ENCODE data around the gene SLC18B1. TPM values are rescaled to one million over a fixed set of nuclear protein-coding genes. Genes with fewer than 3 reads are reported as not detected.

The SLC18B1 gene
- total and polyA plus RNA-seq, 2 of the 13 experiments (the other 11 are each of a cell fraction or from before 2014, with no cell fraction given): 11.4 to 13.8 TPM

- TF ChIP-seq YY1 (IDR thresholded peaks at IDR 0.05; ENCODE audit: insufficient read depth, insufficient replicate concordance, low read depth, low read length) (peak; percentile 55), MIER2 (CRISPR knock-in tag; IDR thresholded peaks at IDR 0.05) (no peak), MATR3 (CRISPR knock-in tag; IDR thresholded peaks at IDR 0.05) (no peak), TRIM24 (CRISPR knock-in tag; IDR thresholded peaks at IDR 0.05) (no peak), PRDM4 (CRISPR knock-in tag; IDR thresholded peaks at IDR 0.05; ENCODE audit: borderline replicate concordance) (peak; percentile 13; the same call in 1 of the 2 replicates), ZNF850 (CRISPR knock-in tag; conservative IDR thresholded peaks at IDR 0.05) (no peak), HNRNPK (IDR thresholded peaks at IDR 0.05; ENCODE audit: low read depth, low read length, poor library complexity, severe bottlenecking) (no peak), HDAC2 (CRISPR knock-in tag; IDR thresholded peaks at IDR 0.05) (no peak), SNAPC4 (CRISPR knock-in tag; IDR thresholded peaks at IDR 0.05) (no peak; the same call in 1 of the 2 replicates), SATB2 (CRISPR knock-in tag; IDR thresholded peaks at IDR 0.05) (no peak), ZNF547 (CRISPR knock-in tag; IDR thresholded peaks at IDR 0.05) (no peak), NFYC (CRISPR knock-in tag; IDR thresholded peaks at IDR 0.05) (no peak)
- TF ChIP-seq, protein P1, sequence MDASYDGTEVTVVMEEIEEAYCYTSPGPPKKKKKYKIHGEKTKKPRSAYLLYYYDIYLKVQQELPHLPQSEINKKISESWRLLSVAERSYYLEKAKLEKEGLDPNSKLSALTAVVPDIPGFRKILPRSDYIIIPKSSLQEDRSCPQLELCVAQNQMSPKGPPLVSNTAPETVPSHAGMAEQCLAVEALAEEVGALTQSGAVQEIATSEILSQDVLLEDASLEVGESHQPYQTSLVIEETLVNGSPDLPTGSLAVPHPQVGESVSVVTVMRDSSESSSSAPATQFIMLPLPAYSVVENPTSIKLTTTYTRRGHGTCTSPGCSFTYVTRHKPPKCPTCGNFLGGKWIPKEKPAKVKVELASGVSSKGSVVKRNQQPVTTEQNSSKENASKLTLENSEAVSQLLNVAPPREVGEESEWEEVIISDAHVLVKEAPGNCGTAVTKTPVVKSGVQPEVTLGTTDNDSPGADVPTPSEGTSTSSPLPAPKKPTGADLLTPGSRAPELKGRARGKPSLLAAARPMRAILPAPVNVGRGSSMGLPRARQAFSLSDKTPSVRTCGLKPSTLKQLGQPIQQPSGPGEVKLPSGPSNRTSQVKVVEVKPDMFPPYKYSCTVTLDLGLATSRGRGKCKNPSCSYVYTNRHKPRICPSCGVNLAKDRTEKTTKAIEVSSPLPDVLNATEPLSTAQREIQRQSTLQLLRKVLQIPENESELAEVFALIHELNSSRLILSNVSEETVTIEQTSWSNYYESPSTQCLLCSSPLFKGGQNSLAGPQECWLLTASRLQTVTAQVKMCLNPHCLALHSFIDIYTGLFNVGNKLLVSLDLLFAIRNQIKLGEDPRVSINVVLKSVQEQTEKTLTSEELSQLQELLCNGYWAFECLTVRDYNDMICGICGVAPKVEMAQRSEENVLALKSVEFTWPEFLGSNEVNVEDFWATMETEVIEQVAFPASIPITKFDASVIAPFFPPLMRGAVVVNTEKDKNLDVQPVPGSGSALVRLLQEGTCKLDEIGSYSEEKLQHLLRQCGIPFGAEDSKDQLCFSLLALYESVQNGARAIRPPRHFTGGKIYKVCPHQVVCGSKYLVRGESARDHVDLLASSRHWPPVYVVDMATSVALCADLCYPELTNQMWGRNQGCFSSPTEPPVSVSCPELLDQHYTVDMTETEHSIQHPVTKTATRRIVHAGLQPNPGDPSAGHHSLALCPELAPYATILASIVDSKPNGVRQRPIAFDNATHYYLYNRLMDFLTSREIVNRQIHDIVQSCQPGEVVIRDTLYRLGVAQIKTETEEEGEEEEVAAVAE (CRISPR knock-in tag; IDR thresholded peaks at IDR 0.05; ENCODE audit: borderline replicate concordance): no peak
- TF ChIP-seq, protein P2, sequence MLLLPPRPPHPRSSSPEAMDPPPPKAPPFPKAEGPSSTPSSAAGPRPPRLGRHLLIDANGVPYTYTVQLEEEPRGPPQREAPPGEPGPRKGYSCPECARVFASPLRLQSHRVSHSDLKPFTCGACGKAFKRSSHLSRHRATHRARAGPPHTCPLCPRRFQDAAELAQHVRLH (CRISPR knock-in tag; IDR thresholded peaks at IDR 0.05; ENCODE audit: borderline replicate concordance, low read depth): no peak
- TF ChIP-seq, protein P3, sequence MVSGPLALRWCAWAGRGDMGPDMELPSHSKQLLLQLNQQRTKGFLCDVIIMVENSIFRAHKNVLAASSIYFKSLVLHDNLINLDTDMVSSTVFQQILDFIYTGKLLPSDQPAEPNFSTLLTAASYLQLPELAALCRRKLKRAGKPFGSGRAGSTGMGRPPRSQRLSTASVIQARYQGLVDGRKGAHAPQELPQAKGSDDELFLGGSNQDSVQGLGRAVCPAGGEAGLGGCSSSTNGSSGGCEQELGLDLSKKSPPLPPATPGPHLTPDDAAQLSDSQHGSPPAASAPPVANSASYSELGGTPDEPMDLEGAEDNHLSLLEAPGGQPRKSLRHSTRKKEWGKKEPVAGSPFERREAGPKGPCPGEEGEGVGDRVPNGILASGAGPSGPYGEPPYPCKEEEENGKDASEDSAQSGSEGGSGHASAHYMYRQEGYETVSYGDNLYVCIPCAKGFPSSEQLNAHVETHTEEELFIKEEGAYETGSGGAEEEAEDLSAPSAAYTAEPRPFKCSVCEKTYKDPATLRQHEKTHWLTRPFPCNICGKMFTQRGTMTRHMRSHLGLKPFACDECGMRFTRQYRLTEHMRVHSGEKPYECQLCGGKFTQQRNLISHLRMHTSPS (CRISPR knock-in tag; IDR thresholded peaks at IDR 0.05; ENCODE audit: low read depth): no peak
Measured at GRCh38 chr6:132813173-132813856, 14.9 kb upstream of the SLC18B1 start (continued).

Measured in HepG2 (cell line).